Epidermal melanocyte (primary cell): ENCODE measurements around the gene PDLIM3.
"Not testable (repeated sequence)": the region's sequence is repeated elsewhere in the genome, so short reads cannot be mapped to it uniquely, and the experiment has no call there.

Experiments used
- DNase-seq: peaks from one replicate; pipeline ENCODE4 v3.0.0; 2011; ENCODE audit warnings: low spot score; ENCODE audit not compliant: insufficient read length

The PDLIM3 gene

DNA sequence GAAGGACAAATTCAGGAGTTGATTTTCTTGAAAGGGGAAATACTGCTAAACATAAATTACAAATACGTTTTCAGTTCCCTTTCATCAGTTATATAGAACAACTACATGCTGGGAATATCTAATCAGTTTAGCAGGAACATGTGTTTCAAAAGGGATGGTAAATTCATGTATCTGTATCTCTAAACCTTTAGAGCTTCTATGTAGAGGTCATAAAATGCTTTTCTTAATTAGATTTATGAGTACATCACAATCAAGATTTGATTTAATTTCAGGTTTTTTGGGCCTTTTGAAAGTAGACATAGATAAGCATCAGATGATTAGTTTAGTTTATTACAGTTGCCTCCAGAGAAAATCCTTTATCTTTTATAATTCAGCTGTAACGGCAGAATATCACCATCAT is 12.9 kb downstream of the PDLIM3 start:
- DNase-seq = no peak

GRCh38 chr4:185520119-185520518 is 15.2 kb downstream of the PDLIM3 start:
- no peak for DNase-seq

DNA sequence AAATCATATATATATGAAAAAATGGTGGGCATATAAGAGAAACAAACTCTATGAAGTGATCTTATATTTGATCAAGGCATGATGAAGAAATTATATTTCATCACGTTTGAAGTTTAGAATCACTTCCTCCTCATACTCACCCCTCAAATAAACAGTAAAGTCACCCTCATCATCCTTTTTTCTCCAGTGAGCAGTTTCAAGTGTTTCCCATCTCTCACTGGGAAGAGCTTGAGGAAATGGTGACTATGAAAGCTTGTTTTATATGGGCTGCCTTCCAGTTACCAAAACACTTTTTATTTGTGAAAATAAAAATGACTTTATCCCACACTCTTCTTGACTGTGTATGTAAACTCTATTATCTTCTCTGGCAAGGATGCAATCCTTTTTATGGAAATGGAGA is 16.8 kb downstream of the PDLIM3 start:
- DNase-seq = no peak

DNA sequence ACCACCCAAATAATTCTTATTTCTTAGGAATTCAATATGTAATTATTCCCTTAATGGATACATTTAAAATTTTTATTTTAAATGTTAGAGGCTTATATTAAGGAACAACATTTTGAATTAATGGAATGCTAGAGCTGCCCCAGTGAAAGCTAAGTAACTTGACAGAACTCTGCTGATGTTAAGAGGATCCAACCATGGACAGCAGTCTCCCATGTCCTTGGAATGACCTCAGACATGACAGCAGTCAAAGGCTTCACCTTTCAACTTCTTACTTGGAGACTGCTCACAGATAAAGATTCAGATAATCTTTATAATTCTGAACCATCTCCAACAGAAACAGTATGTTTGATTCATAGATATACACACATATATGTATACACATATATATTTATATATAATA is 17.2 kb downstream of the PDLIM3 start:
- no peak for DNase-seq

DNA sequence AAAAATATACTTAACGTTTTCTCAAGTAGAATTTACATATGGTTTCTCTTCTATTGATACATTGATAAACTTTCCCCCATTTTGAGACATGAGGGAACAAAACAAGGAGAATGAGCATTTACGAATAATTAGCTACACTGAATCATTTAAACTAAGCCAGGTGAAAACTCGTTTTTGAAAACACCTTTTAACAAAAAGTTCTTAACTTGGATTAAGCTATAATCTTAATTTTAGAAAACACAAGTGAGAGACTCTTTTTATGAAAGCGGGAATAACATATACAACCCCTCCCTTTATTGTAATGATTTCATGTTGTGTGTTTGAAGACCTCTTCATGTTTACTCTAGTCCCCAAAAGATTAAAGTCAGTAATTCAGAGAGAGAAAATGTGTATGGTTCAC is 20.1 kb downstream of the PDLIM3 start:
- DNase-seq = no peak

GRCh38 chr4:185514182-185514697 is 21.1 kb downstream of the PDLIM3 start:
- DNase-seq = no peak

GRCh38 chr4:185513489-185514181 is 21.7 kb downstream of the PDLIM3 start:
- no peak for DNase-seq

DNA sequence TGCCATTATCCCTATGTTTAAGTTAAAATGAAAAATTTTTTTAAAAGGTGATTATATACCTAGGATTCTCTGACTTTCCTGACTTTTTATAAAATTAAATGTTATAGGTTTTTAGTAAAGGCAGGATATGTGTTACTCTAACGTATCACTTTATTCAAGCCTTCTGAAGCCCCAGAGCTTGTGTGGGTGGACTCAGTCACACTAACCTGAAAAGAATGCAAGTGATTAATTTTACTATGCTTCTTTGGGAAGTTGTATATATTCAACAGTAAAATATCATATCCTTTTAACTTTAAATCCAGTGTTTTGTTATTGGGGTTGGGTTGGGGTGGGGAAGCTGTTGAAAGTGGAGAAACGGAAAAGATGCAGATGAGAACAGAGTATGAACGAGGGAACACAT is 22.8 kb downstream of the PDLIM3 start:
- no peak for DNase-seq

DNA sequence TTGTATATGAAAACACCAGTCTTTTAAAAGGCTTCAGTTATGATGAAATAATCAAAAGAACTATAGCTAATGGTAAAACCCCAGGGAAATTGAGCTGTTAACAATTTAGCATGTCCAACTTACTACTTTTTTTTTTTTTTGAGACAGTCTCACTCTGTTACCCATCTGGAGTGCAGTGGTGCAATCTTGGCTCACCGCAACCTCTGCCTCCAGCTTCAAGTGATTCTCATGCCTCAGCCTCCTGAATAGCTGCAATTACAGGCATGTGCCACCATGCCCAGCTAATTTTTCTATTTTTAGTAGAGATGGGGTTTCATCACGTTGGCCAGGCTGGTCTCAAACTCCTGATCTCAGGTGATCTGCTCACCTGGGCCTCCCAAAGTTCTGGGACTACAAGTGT is 24.1 kb downstream of the PDLIM3 start:
- not testable (repeated sequence) for DNase-seq

DNA sequence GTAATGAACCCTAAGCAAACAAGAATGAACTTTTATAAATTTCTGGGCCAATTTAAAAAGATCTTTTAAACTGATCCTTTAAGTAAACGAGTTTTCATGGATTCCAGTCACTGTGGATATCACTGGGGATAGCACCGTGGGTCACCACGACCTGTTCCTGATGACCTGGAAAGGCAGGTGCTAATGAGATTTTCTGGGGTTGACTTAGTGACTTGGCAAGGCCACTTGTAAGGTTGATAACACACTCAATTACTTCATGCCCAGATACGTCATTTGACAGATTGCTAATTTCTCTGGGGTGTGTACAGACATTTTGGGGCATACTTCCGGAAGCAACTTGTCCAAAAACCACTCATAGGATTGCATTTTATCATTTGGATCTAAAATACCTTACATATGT is 24.5 kb downstream of the PDLIM3 start:
- no peak for DNase-seq

DNA sequence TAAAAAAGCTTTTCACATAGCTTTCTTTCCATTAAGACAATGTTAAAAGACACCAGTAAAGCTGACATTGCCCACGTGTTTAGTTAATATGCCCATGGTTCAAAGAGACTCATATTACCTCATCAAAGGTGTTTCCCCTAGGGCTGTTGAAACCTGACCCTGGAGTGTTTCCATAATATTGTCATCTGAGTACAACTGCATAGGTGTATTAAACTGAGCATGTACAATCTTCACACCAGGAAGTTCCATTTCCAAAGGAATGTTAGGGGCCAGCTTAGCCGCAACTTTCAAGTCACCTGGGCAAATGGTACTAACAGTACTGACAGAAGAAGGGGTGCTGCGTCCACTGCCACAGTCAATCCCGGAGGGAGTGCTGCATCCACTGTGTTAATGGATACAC is 27.1 kb downstream of the PDLIM3 start:
- no peak for DNase-seq

- DNase-seq = no peak
These were observed 28.9 kb downstream of the PDLIM3 start for GRCh38 chr4:185506422-185506821.

- DNase-seq = no peak
These were observed 30.9 kb downstream of the PDLIM3 start for GRCh38 chr4:185504098-185505047.

- DNase-seq = no peak
These were observed 32.9 kb downstream of the PDLIM3 start for GRCh38 chr4:185502386-185502785.

DNA sequence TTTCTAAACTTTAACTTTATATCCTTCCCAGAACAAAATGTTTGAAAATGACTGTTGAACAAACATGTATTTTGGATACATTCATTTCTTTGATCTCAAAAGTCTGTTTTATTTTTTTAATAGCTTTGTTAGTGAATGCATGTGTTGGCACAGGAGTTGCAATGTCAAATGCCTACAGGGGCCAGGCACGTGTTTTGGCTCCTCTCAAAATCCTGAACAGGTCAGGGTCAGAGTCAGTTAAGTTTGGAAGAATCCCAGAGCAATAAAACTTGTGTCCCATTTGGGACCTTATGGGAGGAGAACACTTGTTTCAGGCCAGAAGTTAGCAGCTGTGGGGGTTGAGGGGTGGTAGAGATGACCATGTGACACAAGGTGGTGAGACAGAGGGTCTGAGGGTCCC is 34.7 kb downstream of the PDLIM3 start:
- DNase-seq = no peak

DNA sequence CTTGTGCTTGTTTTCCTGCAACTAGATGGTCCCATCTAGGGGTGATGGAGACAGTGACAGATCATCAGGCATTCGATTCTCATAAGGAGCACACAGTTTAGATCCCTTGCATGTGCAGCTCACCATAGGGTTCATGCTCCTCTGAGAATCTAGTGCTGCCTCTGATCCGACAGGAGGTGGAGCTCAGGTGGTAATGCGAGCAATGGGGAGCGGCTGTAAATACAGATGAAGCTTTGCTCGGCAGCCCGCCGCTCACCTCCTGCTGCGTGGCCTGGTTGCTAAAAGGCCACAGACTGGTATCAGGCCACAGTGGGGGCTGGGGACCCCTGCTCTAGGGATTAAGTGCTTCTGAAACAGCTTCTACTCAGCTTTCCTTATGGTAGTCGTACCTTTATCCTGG is 35.3 kb downstream of the PDLIM3 start:
- no peak for DNase-seq

GRCh38 chr4:185488650-185489049 is 46.7 kb downstream of the PDLIM3 start:
- no peak for DNase-seq

DNA sequence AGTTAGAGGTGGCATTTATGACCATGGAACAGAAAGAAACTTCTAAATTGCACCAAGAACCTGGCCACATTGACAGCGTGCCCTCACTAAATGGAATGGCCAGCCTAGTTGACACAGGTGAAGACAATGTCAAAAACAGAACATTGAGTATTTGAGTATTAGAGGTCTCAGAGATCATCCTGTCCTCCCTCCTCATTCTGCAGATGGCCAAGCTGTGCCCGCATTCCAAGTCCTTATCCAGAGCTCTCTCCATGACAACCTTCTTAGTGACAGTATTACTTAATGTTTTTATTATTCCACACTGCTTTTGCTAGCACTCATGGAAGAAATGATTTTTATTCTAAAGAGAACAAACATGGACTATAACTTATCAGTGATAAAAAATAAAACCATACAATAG is 53.9 kb downstream of the PDLIM3 start:
- DNase-seq = no peak

DNA sequence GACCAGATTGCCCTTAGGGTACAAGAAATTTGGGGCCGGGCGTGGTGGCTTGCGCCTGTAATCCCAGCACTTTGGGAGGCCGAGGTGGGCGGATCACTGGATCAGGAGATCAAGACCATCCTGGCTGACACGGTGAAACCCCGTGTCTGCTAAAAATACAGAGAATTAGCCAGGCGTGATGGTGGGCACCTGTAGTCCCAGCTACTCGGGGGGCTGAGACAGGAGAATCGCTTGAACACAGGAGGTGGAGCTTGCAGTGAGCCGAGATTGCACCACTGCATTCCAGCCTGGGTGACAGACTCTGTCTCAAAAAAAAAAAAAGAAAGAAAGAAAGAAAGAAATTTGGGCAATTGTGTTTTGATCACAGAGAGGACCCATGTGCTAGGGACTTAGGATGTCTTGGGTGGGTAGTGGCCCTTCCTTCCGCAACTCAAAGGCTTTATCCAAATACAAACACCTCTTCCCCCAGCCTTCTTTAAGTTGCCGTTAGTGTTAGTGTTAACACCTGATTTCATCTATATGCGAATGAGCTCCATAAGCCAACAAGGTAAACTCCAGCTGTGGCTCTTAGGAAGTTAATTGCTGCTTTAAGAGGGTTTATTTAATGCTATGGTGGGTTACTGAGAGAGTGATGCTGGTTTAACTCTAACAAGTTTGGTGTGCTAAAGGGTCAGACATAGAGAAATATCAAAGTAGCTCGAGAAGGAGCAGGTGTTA is 55.1 kb downstream of the PDLIM3 start:
- DNase-seq = no peak

DNA sequence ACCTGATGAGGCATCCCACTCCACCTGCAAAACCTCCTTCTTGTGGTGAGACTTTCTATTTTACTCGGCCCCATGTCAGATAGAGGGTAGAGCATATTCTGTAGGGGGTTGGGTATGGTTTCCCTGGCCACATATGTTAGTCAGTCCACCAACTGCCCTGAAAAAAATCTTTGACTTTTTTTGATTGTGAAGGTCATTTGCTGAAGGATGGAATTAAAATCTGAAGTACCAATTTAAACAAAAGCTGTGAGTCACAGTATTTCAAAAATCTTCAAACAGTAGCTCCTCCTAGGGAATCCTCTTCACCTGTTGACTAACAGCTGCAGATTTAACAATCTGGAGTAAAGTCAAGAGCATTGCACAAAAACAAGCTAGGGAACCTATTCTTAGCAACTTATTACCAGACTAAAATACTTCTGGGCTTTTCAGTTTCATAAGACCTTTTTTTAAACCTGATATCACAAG is 55.8 kb downstream of the PDLIM3 start:
- DNase-seq = no peak

DNA sequence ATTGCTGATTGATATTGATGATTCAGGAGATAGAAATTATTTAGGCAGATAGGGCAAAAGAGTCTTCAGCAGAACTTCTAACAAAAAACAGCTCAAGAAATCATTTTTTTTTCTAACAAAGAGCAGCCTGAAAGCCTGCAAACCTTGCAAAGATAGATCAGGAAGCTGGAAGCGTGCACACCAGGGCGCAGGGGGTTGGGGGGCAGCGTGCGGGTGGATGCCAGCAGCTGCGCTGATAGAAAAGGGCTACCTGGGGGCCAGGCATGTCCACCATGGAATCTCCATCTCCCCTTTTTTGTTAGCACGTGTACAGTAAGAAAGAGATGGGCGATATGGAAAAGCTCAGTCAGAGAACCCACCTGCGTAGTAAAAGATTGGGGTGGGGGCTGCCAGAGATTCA is 62.1 kb downstream of the PDLIM3 start:
- DNase-seq = no peak

GRCh38 chr4:185472103-185472542 is 63.2 kb downstream of the PDLIM3 start:
- no peak for DNase-seq
